ENCODE results near the gene ZNF775. TPM values are rescaled to one million over a fixed set of nuclear protein-coding genes. Genes with fewer than 3 reads are reported as not detected.
A peak's percentile ranks its signal among the peaks of the same experiment; 100 is the strongest.

The ZNF775 gene
- 1 to 10 TPM; 5.1 to 6.5 (median 5.8) TPM for total RNA-seq
- polyA plus RNA-seq: 4.5 TPM
- long read RNA-seq, donor 1, transcript ZNF775-201 (3 exons, 2,257 nt): major isoform, 38 of 45 reads
- long read RNA-seq, donor 1, partial matches to known transcripts: 7 of 45 reads
- long read RNA-seq, donor 1, other reads (novel, unspliced or antisense): 0 of 45 reads
- long read RNA-seq, donor 2, transcript ZNF775-201 (3 exons, 2,257 nt): major isoform, 13 of 15 reads
- long read RNA-seq, donor 2, partial matches to known transcripts: 0 of 15 reads
- long read RNA-seq, donor 2, other reads (novel, unspliced or antisense): 2 of 15 reads
- long read RNA-seq, donor 3, partial matches to known transcripts: 0 of 2 reads
- long read RNA-seq, donor 3, other reads (novel, unspliced or antisense): 2 of 2 reads
- long read RNA-seq, donor 4, transcript ZNF775-201 (3 exons, 2,257 nt): major isoform, 11 of 19 reads
- long read RNA-seq, donor 4, partial matches to known transcripts: 0 of 19 reads
- long read RNA-seq, donor 4, other reads (novel, unspliced or antisense): 8 of 19 reads

- Histone ChIP-seq H3K9me3 (ENCODE audit: control insufficient read depth, low read length) (no peaks in the 10 kb centered on the region), H3K4me1 (ENCODE audit: control insufficient read depth, insufficient read depth, low read length) (peaks cover 3% of the 10 kb centered on the region), H3K4me3 (ENCODE audit: low read length) (peak within 1 kb of the TSS; percentile 83), H3K27me3 (ENCODE audit: control insufficient read depth, insufficient read depth) (no peaks in the 10 kb centered on the region), H3K27ac (ENCODE audit: low read length) (peak within 1 kb of the TSS; percentile 79)
- DNase-seq: peak; percentile 97 to 99 (median 99)
- under 1% methylated on average over 60 of the region's 60 CpGs for WGBS
- peak; percentile 98 to 99 for ATAC-seq
- intact Hi-C loops (cut with DNase I): no loop called here
Observed at GRCh38 chr7:150378853-150379440, at the start of gene ZNF775. ZNF775 (plus strand) TSS chr7:150379330; CDS start chr7:150388471, 9,141 bp downstream.

DNA sequence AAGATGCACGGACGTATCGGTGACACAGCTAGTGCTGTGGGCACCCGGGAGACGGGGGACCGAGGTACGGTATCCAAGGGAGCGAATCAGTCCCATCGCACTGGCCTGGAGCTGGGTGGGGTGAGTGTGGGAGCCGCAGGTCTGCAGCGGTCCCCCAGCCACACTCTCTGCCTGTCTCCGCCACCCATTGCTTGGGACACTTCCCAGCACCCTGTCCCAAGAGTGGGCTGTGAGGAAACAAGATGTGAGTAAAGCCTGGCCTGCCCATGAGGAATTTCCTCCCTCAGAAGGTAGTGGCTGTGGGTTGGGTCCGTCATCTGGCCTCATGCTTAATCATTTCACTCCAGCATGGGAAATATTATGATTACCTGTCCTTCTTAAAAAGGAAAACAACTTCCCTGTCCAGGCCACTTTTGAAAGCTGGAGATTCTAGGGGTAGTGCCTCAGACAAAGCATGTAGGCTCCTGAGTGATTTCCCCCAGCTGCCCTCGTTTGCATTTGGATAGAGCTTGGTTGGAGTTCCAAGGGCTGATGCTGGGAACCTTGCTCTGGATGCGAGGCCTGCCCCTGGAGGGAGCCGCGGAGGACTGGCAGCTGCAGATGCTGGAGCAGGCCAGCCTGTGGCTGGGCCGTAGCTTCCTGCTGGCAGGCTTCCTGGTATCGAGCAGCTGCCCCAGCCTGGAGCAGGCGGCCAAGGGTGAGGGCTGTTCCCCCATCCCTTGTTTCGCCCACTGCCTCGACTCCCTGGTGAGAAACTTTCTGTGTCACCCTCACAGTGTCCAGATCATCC is 49.6 kb upstream of the ZNF775 start:
- no peaks in the 10 kb centered on the region for H3K4me1 ChIP-seq (ENCODE audit: control insufficient read depth, insufficient read depth, low read length)
- ATAC-seq (peak; percentile 36 to 44), DNase-seq (peak; percentile 46 to 76 (median 75))
- no peak overlapping the region for H3K4me3 ChIP-seq (ENCODE audit: low read length)
- intact Hi-C loops (cut with DNase I): no loop called here
- no peaks in the 10 kb centered on the region for H3K9me3 ChIP-seq (ENCODE audit: control insufficient read depth, low read length)
- no peaks in the 10 kb centered on the region for H3K27me3 ChIP-seq (ENCODE audit: control insufficient read depth, insufficient read depth)
- WGBS: 80% methylated on average over 22 of the region's 22 CpGs
- no peak overlapping the region for H3K27ac ChIP-seq (ENCODE audit: low read length)

DNA sequence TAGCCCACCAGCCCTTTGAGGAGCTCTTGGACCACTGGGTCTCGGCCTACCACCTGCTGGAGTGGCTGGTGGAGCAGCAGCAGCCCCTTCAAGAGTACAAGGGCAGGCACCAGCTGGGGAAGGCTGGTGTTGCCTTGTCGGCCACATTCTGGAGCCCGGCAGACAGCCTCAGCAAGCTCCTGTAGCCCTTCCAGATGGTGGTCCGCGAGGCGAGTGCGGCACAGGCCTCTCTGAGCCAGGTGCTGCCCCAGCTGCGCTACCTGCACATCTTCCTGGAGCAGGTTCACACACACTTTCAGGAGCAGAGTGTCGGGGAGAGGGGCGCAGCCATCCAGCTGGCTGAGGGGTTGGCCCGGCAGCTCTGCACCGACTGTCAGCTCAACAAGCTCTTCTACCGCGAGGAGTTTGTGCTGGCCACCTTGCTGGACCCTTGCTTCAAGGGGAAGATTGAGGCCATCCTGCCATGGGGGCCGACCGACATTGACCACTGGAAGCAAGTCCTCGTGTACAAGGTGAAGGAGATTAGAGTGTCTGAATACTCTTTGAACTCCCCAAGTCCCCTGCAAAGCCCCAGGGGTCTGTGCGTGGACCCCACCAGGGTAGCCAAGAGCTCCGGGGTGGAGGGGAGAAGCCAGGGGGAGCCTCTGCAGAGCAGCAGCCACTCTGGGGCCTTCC is 48.8 kb upstream of the ZNF775 start:
- WGBS: 93% methylated on average over 19 of the region's 19 CpGs

GRCh38 chr7:150332852-150333635 is 46.1 kb upstream of the ZNF775 start:
- DNase-seq (no peak), ATAC-seq (no peak)
- WGBS: 95% methylated on average over 18 of the region's 18 CpGs
- intact Hi-C loops (cut with DNase I): no loop called here
- Histone ChIP-seq H3K9me3 (ENCODE audit: control insufficient read depth, low read length) (no peaks in the 10 kb centered on the region), H3K4me3 (ENCODE audit: low read length) (no peak overlapping the region), H3K27me3 (ENCODE audit: control insufficient read depth, insufficient read depth) (no peaks in the 10 kb centered on the region), H3K27ac (ENCODE audit: low read length) (no peak overlapping the region), H3K4me1 (ENCODE audit: control insufficient read depth, insufficient read depth, low read length) (peaks cover 4% of the 10 kb centered on the region)

More for the DNA sequence above, 48.8 kb upstream of the ZNF775 start:
- DNase-seq (no peak), ATAC-seq (no peak)
- H3K27ac ChIP-seq (ENCODE audit: low read length): no peak overlapping the region
- H3K4me1 ChIP-seq (ENCODE audit: control insufficient read depth, insufficient read depth, low read length): no peaks in the 10 kb centered on the region
- no peak overlapping the region for H3K4me3 ChIP-seq (ENCODE audit: low read length)
- no peaks in the 10 kb centered on the region for H3K9me3 ChIP-seq (ENCODE audit: control insufficient read depth, low read length)
- intact Hi-C loops (cut with DNase I): no loop called here
- H3K27me3 ChIP-seq (ENCODE audit: control insufficient read depth, insufficient read depth): no peaks in the 10 kb centered on the region

DNA sequence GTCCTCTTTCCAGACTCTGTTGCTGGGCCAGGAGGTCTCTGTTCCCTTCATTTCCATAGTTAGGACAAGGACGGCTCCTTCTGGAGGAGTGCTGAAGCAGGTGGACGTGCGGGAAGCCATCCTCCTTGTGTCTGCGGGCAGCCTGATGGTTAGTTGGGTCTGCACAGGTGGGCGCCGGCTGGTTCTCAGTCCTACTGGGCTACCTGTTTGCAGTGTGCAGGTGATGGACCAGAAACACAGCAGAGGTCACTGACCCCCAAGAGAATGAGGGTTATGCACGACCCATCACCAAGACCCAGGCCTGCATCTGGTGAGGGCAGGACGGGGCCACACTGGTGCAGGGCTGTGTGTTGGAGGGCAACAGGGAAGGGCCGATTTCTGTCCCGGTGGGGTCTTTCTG is 45.5 kb upstream of the ZNF775 start:
- no peak for ATAC-seq
- no peaks in the 10 kb centered on the region for H3K9me3 ChIP-seq (ENCODE audit: control insufficient read depth, low read length)
- H3K27ac ChIP-seq (ENCODE audit: low read length): no peak overlapping the region
- H3K27me3 ChIP-seq (ENCODE audit: control insufficient read depth, insufficient read depth): no peaks in the 10 kb centered on the region
- H3K4me1 ChIP-seq (ENCODE audit: control insufficient read depth, insufficient read depth, low read length): peaks cover 4% of the 10 kb centered on the region
- DNase-seq: no peak
- no peak overlapping the region for H3K4me3 ChIP-seq (ENCODE audit: low read length)
- intact Hi-C loops (cut with DNase I): no loop called here
- WGBS: 94% methylated on average over 10 of the region's 10 CpGs

- no peaks in the 10 kb centered on the region for H3K27me3 ChIP-seq (ENCODE audit: control insufficient read depth, insufficient read depth)
- WGBS: 87% methylated on average over 8 of the region's 8 CpGs
Observed at GRCh38 chr7:150334108-150334507, 45.0 kb upstream of the ZNF775 start.

DNA sequence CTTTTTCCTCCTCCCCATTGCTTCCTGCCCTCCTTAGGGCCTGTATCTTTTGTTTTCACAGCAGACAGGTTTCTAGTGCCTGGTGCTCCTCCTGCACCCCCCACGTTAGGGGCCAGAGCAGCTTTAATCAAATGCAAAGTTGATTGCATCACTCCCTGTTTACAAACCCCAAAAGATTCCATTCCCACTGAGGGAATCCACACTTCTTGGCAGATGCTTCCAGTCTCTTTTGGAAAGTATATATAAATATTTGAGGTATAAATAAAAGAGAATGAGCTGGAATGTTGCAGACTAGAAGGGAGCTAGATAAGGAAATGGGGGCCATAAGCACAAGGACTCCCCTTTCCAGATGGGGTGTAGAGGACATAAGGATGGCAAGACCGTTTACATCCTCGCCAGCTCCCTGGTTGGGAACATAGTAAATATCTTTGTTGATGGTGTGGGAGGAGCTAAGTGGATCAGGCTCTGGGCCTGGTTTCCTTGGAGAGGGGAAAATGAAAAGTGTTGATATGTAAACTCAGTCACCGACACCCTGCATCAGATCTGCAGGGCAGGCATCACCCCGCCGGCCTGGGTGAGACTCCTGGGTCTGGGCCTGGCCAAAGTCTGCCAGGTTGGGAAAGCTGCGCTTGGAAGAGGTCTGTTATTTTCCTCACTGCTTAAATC is 43.9 kb upstream of the ZNF775 start:
- no peaks in the 10 kb centered on the region for H3K27me3 ChIP-seq (ENCODE audit: control insufficient read depth, insufficient read depth)
- DNase-seq (peak in 1 of 3 donors; percentile 54), ATAC-seq (peak; percentile 18 to 43)
- peaks cover 4% of the 10 kb centered on the region for H3K4me1 ChIP-seq (ENCODE audit: control insufficient read depth, insufficient read depth, low read length)
- H3K27ac ChIP-seq (ENCODE audit: low read length): peak overlapping the region; percentile 19
- 39% methylated on average over 7 of the region's 7 CpGs for WGBS
- H3K4me3 ChIP-seq (ENCODE audit: low read length): no peak overlapping the region
- no peaks in the 10 kb centered on the region for H3K9me3 ChIP-seq (ENCODE audit: control insufficient read depth, low read length)
- intact Hi-C loops (cut with DNase I): no loop called here

More at GRCh38 chr7:150334108-150334507, 45.0 kb upstream of the ZNF775 start:
- DNase-seq (no peak), ATAC-seq (no peak)
- Histone ChIP-seq H3K27ac (ENCODE audit: low read length) (no peak overlapping the region), H3K4me1 (ENCODE audit: control insufficient read depth, insufficient read depth, low read length) (peaks cover 4% of the 10 kb centered on the region), H3K4me3 (ENCODE audit: low read length) (no peak overlapping the region), H3K9me3 (ENCODE audit: control insufficient read depth, low read length) (no peaks in the 10 kb centered on the region)
- intact Hi-C loops (cut with DNase I): no loop called here

GRCh38 chr7:150335774-150336112 is 43.4 kb upstream of the ZNF775 start:
- WGBS: 57% methylated on average over 6 of the region's 6 CpGs
- H3K4me1 ChIP-seq (ENCODE audit: control insufficient read depth, insufficient read depth, low read length): peaks cover 4% of the 10 kb centered on the region

DNA sequence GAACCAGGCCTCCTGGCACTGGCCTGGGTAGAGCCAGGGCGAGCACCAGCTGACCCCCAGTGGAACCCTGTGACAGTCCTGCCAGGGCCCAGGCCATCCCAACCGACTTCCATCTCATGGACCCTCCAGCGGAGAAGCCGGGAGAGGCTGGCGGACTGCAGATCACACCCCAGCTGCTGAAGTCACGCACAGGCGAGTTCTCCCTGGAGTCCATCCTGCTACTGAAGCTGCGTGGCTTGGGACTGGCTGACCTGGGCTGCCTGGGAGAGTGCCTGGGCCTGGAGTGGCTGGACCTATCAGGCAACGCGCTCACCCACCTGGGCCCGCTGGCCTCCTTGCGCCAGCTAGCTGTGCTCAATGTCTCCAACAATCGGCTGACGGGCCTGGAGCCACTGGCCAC is 42.4 kb upstream of the ZNF775 start:
- ATAC-seq (no peak), DNase-seq (peak in 1 of 3 donors; percentile 56)
- Histone ChIP-seq H3K27me3 (ENCODE audit: control insufficient read depth, insufficient read depth) (no peaks in the 10 kb centered on the region), H3K4me3 (ENCODE audit: low read length) (no peak overlapping the region), H3K27ac (ENCODE audit: low read length) (no peak overlapping the region), H3K4me1 (ENCODE audit: control insufficient read depth, insufficient read depth, low read length) (peaks cover 4% of the 10 kb centered on the region), H3K9me3 (ENCODE audit: control insufficient read depth, low read length) (no peaks in the 10 kb centered on the region)
- 95% methylated on average over 14 of the region's 14 CpGs for WGBS
- intact Hi-C loops (cut with DNase I): no loop called here

More at GRCh38 chr7:150335774-150336112, 43.4 kb upstream of the ZNF775 start:
- H3K4me3 ChIP-seq (ENCODE audit: low read length): no peak overlapping the region
- intact Hi-C loops (cut with DNase I): no loop called here
- DNase-seq: no peak
- peak overlapping the region; percentile 19 for H3K27ac ChIP-seq (ENCODE audit: low read length)
- H3K9me3 ChIP-seq (ENCODE audit: control insufficient read depth, low read length): no peaks in the 10 kb centered on the region
- no peaks in the 10 kb centered on the region for H3K27me3 ChIP-seq (ENCODE audit: control insufficient read depth, insufficient read depth)
- no peak for ATAC-seq

All from right cardiac atrium (tissue), 5 donors.